NCI-H345 treated with DMSO at 0.1 percent for 48 hours (cell line): ENCODE results near the gene PDGFB.
"Not testable (repeated sequence)": the region's sequence is repeated elsewhere in the genome, so short reads cannot be mapped to it uniquely, and the experiment has no call there.

ENCODE experiments used
- DNase-seq: peaks from one replicate; lab custom pipeline; 2025; ENCODE audit not compliant: unreplicated experiment; lab: John Stamatoyannopoulos, UW

Gene PDGFB

DNA sequence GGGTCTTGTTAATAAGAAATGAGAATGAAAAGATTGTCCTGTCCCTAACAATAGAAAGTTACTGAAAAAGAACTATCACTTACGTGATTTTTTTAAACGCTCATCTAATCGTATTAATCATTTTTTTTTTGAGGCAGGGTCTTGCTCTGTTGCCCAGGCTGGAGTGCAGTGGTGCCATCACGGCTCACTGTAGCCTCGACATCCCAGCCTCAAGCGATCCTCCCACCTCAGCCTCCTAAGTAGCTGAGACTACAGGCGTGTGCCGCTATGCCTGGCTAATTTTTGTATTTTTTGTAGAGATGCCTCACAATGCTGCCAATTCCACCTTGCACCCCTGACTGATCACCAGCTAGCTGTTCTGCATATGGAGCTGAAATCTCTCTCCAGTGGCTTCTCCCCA is 15.7 kb downstream of the PDGFB start:
- no peak for DNase-seq

DNA sequence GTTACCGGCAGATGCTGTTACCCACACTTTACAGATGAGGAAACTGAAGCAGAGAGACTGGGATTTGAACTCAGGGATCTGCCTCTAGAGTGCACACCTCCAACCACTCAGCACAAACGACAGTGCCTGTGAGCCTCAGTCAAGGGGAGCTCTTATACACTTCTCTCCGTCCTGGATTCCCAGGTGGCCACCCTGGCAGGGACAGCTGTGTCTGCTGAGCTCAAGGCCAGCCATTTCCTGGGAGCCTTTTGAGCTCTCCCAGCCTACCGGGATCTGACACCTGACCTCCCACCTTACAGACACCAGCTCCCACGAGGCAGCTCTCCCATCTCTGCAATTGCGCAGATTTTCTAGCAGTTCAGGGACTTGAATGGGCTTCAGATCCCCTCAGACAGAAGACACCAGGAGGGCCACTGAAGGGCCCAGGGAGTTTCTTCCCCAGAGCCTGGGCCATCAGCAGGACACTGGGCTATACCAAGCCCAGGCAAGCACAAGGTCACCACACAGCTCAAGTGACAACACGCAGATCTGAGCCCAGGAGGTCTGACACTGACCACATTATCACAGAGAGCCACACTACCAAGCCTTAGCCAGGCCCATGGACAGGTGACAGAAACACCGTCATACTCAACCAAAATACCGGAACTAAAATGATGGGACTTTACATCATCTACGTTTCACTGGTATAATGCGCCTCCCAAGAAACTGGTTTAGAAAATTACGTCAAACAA is 17.1 kb downstream of the PDGFB start:
- DNase-seq = no peak

DNA sequence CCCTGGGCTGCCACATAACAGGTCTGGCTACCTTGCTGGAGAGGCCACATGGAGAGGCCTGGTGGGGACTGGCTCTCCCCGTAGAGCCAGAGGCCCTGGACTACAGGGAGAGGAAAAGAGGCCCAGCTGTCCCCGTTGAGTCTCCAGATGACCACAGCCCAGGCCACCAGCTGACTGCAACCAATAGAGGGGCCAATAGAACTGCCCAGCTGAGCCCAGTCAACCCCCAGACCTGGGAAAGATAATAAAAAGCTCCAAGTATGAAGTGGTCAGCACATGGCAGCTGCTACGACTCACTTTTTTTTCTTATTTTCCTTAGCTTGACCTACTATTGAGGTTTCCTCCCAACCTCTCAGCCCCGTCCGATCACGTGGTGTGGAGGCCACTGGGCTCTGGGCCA is 18.4 kb downstream of the PDGFB start:
- DNase-seq = no peak

GRCh38 chr22:39225591-39225990 is 19.2 kb downstream of the PDGFB start:
- DNase-seq = no peak

GRCh38 chr22:39224550-39224949 is 20.2 kb downstream of the PDGFB start:
- DNase-seq = no peak

DNA sequence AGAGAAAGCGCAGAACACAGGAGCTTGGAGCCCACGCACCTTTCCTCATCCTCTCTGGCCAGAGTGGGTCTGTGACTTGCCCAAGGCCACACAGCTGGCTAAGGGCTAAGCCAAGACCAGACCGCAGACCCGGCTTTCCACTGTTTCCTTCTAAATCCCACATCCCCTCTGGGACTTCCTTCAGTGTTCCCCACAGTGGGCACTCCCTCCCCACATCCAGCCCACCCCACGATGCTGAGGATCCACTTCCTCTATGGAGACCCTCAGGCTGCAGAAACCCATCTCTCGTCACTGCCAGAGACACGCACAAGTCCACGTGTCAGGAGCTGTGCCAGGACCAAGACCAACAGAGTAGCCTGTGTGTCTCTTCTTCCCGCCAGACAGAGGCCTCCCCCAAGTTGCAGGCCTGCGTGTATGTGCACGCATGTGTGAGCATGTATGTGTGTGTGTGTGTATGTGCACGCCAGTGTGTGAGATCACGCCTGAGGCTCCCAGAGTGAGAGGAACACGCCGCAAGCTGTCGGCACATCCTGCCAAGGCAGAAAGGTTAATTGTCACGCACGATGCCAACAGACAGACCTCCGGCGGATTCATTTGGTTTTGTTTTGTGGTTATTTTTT is 21.6 kb downstream of the PDGFB start:
- no peak for DNase-seq

- no peak for DNase-seq
Measured at GRCh38 chr22:39221999-39222686, 22.6 kb downstream of the PDGFB start.

DNA sequence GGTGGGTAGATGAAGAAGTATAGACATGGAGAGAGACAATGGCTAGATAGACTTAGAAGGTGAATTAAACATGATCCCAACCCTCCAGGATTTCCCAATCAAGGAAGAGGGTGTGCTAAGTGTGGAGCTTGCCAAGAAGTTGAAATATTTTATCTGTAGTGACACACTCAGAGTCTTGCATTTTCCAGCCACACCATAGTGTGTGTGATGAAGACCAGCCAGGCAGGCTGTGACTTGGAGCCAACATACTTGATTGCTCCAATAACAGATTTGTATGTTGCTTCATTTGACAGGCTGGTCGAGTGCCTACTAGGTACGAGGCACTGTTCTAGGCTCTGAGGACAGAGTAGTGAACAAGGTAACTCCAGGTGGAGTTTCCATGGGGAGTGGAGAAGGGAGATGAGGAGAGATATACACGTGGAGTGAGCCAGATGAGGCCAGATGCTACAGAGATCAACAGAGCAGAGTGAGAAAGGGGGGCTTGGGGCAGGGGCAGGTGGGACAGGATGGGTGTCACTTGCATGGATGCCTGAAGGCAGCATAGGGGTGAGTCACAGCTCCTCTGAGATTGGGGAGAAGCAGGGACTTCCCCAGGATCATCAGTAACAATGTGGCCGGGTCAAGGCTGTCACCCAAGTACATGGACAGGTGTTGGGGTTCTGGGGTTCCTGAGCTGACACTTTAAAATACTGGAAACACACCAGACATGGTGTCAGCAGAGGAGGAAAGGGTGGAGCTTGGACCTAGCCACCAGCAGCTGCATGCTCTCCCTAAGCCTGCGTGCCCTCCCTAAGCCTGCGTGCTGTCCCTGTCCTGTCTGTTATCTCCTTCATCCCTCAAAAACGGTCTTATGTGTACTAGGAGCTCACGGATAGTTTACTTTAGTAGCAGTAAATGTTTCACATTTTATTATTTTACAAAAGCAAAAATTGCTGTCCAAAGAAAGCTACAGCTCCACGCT is 23.6 kb downstream of the PDGFB start:
- DNase-seq = no peak

- DNase-seq = no peak
Measured at GRCh38 chr22:39220450-39220849, 24.3 kb downstream of the PDGFB start.

GRCh38 chr22:39219071-39220039 is 25.4 kb downstream of the PDGFB start:
- no peak for DNase-seq

DNA sequence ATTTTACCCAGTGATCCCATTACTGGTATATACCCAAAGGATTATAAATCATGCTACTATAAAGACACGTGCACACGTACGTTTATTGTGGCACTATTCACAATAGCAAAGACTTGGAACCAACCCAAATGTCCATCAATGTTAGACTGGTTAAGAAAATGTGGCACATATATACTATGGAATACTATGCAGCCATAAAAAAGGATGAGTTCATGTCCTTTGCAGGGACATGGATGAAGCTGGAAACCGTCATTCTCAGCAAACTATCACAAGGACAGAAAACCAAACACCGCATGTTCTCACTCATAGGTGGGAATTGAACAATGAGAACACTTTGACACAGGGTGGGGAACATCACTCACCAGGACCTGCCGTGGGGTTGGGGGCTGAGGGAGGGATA is 26.4 kb downstream of the PDGFB start:
- not testable (repeated sequence) for DNase-seq

- no peak for DNase-seq
Measured at GRCh38 chr22:39216143-39216490, 28.7 kb downstream of the PDGFB start.

DNA sequence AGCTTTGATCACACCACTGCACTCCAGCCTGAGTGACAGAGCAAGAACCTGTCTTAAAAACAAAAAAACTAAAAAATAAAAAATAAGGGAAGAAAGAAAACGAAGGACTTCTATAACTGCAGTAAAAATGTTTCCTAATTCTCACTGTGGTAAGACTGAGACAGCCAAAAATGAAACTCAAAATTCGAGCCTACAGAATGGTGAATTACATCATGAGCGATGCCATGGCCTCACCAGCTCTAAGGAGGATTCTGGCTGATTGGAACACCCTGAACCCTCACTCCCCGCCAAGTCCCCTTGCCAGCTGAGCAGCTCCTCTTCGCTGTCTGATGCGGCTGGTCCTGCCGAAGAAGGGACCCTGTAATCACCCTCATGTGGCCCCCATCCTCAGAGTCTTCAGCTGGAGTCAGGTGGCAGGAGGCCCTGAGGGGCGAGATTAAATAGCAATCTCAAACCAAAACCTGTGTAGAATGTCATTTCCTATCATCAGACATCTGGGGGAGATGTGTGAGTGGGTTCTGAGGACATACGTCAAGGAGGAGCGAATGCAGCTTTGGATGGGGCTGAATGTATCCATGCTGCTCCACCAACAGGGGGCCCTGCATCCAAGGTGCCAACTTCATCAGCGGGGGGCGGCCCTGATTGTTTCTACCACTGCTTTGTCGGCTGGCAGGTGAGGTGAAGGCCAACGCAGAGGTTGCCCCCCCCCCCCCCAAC is 29.2 kb downstream of the PDGFB start:
- no peak for DNase-seq

DNA sequence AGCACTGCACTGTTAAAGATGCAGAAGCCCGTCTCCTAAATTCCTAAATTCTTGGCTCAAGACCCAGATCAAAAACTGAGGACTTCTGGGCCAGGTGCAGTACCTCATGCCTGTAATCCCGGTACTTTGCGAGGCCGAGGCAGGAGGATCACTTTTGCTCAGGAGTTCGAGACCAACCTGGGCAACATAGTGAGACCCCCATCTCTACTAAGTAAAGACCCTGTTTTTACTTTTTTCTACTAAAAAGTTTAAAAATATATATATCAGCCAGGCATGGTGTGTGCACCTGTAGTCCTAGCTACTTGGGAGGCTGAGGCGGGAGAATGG is 29.7 kb downstream of the PDGFB start:
- no peak for DNase-seq

GRCh38 chr22:39214383-39215069 is 30.3 kb downstream of the PDGFB start:
- DNase-seq = no peak

- no peak for DNase-seq
Measured at GRCh38 chr22:39214006-39214382, 30.8 kb downstream of the PDGFB start.

DNA sequence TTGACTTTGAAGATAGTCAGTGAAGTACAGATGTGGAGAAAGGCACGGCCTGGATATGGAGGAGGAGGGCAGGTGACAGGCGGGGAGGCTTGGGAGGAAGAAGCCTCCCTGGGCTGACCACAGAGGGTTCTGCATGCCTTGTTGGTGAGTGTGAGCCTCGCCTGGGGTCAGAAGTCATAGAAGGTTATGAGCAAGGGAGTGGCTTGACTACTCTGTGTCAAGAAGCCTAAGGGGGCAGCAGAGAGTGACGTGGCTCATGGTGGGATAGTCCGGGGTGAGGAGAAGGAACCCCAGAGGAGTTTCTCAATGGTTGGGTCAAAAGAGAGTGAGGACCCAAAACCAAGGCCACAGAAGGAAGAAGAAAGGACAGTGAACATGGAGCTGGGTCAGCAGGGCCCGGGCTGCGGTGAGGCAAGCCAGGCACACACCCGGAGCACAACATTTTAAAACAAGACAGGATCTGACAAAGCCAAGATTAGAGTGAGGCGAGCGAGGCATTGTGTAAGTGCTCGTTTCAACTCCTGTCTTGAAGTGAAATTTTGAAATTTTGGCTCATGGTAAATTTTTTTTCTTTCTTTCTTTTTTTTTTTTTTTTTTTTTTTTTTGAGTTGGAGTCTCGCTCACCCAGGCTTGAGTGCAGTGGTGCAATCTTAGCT is 31.9 kb downstream of the PDGFB start:
- no peak for DNase-seq

DNA sequence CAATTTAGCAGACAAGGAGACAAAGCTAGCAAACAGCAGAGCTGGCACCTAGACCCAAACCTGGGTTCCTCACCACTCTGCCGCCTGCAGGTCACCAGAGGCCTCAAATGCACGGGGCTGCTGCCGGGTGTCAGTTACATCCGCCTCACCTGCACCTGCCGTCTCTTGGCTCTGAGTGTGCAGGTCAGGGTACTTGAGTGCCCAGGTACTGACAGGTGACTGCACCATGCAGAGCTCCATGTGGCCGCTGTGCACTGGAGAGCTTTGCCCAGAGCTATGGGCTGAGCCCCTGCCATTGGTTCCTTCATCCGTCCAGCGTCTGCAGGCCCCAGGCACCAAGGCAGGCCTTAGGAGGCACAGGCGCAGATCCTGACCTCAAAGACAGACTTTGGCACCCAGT is 35.0 kb downstream of the PDGFB start:
- no peak for DNase-seq
